CD4-positive, alpha-beta T cell treated with Interleukin-15 for 1 hour (primary cell): ENCODE data around the gene SNX5.
A peak's percentile ranks its signal among the peaks of the same experiment; 100 is the strongest.
"Not testable (repeated sequence)": the region's sequence is repeated elsewhere in the genome, so short reads cannot be mapped to it uniquely, and the experiment has no call there.

Source experiments
- DNase-seq: peaks from one replicate; pipeline ENCODE4 v3.0.0-alpha.2; 2020

SNX5 gene

DNA sequence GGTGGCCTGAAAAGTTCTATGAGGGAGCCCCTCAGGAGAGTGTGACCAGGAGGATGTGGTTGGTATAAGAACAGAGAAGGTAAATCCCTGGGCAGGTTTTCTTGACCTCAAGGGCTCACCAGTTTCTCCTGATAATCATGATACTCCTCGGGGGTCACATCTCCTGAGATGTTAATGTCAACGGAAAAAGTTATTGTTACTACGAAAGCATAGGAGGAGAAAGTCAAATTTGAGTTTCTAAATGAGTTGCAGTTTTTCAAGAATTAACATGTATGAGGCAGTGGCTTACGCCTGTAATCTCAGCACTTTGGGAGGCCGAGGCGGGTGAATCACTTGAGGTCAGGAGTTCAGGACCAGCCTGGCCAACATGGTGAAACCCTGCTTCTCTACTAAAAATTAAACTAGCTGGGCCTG is 23.6 kb upstream of the SNX5 start:
- DNase-seq, result no peak

DNA sequence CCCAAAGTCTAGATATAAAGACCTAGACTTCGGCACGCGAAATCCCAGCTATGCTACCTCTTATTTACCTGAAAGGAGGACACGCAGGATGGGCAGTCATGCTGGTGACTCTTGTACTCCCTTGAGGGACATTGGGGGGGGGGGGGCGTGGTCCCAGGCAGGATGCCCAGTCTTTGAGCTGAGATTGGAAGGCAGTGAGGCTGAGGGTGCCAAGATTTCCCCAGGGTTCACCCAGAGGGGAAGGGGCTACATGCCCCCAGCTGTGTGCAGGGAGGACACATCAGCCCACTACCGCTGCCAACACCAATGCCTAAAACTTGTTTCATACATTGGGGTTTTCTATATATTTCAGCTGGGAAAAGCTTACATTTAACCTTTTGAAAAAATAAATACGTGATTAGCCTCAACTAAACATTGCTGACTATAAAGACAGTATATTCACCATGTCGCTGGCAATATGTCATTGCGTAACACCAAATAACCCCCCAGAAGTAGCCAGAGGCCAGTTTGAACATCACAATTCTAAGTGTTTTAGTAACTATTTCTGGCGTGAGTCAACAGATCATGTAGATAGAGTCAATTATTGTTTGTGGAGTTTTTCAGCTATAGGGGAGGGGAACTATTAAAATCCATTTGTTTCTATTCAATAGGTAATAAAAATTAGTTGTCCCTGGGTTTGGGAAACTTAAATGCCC is 21.8 kb upstream of the SNX5 start:
- no peak for DNase-seq

DNA sequence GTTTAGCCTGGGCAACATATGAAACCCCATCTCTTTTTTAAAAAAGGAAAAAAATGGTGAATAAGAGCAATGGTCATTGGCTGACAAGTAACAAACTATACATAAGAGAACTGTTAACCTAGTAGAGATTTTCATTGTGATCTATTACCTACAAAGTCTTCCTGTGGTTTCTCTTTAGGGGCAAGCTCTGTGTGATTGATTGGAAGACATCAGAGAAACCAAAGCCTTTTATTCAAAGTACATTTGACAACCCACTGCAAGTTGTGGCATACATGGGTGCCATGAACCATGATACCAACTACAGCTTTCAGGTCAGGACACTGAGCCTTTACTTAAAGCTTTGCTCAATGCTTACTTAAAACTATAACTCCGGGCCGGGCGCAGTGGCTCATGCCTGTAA is 19.4 kb upstream of the SNX5 start:
- no peak for DNase-seq

DNA sequence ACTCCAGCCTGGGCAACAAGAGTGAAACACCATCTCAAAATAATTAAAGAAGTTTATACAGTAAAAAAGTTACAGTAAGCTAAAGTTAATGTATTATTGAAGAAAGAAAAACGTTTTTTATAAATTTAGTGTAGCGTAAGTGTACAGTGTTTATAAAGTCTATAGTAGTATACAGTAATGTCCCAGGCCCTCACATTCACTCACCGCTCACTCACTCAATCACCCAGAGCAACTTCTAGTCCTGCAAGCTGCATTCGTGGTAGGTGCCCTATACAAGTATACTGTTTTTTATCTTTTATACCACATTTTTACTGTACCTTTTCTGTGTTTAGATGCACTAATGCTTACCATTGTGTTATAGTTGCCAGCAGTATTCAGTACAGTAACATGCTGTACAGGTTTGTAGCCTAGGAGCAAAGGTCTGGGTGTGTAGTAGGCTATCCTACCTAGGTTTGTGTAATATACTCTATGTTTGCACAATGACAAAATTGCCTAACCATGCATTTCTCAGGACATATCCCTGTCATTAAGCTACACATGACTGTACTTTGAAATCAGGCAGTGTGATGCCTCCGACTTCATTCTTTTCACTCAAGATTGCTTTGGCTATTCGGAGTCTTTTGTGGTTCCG is 16.9 kb upstream of the SNX5 start:
- DNase-seq, result no peak

DNA sequence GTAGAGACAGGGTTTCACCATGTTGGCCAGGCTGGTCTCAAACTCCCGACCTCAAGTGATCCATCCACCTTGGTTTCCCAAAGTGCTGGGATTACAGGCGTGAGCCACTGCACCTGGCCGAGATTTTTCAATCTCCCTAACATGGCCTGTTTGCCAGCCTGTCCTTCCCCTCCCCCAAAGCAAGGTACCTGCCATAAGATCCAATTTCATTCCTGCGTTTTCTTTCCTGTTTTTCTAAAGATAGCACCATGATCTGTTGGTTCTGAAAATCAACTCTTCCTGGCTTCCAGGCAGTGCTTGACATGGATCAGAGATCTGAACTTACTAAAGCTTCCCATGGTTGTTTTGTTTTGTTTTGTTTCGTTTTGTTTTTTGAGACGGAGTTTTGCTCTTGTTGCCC is 7.7 kb upstream of the SNX5 start:
- no peak for DNase-seq

DNA sequence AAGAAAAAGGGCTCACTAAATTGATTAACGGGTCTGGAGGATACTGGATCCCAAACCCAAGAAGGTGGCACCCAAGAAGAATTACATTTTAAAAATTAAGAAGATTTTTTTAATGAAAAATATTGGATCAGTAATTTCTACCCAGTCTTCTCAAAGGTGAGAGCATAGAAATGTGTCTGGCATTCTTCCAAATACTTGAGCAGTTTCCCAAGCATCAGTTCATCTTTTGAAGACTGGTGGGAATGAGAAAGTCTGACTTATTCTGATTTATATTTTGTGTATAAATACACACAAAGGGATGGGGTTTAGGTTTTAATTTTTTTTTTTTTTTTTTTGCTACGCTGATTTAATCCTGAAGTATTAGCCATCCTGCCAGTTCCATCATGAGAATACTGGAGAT is 3.5 kb upstream of the SNX5 start:
- DNase-seq, result no peak

DNA sequence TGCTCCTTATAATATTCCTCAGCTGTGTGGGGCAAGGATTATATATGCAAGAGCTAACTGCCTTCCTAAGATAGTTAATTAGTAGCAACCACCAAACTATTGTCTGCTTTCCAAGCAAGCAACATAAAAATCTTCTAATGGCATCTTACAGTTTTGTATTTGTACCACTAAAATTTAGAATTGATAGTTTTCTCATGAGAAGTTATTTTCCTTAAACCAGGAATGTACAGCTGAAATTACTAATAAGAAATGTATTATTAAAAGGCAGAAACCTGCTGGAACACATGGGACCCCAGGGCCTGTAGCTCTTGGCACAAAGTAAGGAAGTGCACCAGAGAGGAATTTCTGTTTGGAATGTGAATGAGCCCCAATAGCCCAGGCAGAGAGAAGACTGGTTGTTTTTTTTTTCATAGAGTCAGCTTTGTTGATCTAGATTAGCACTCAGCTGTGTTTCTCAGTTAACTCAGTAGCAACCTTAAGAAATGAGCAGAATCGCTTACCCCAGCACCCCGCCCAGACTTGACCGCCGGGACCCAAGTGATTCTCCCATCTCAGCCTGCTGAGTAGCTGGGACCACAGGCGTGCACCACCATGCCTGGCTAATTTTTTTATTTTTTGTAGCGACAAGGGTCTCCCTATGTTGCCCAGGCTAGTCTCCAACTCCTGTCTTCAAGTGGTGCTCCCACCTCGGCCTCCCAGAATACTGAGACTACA is 2.9 kb upstream of the SNX5 start:
- DNase-seq, result no peak

DNA sequence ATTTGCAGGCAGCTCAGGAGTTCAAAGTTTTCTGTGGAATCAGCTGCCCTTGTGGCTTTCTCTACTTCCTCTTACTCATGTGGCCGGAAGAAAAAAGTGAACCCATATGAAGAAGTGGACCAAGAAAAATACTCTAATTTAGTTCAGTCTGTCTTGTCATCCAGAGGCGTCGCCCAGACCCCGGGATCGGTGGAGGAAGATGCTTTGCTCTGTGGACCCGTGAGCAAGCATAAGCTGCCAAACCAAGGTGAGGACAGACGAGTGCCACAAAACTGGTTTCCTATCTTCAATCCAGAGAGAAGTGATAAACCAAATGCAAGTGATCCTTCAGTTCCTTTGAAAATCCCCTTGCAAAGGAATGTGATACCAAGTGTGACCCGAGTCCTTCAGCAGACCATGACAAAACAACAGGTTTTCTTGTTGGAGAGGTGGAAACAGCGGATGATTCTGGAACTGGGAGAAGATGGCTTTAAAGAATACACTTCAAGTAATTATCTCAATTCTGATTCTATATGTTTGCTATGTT is 1.4 kb upstream of the SNX5 start:
- peak; percentile 58 for DNase-seq

DNA sequence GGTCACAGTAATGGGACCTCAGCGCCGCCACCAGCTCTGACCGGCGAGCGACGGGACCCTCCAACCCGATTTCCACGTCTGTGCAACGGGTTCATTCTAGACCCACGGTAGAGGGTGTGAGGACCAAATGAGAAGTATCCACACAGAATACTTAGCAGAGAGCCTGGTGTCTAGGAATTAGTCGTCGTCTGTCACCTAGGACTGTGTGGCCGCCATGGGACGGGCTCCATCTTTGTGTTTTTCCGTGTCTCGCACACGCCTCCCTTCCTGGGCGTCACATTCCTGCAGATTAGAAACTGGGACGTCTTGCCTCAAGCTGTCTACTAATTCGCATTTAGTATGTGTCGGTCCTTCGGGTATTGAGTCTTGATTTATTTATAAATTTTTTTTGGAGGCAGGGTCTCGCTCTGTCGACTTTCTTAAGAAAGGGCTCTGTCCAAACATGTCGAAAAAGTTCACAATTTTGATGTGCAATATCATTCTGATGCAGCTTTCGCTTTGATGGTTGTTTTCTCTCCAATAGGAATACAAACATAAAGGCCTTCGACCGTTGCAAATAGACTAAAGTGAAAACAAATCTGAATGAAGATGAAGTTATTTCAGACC is 787 bp upstream of the SNX5 start:
- peak; percentile 21 for DNase-seq

DNA sequence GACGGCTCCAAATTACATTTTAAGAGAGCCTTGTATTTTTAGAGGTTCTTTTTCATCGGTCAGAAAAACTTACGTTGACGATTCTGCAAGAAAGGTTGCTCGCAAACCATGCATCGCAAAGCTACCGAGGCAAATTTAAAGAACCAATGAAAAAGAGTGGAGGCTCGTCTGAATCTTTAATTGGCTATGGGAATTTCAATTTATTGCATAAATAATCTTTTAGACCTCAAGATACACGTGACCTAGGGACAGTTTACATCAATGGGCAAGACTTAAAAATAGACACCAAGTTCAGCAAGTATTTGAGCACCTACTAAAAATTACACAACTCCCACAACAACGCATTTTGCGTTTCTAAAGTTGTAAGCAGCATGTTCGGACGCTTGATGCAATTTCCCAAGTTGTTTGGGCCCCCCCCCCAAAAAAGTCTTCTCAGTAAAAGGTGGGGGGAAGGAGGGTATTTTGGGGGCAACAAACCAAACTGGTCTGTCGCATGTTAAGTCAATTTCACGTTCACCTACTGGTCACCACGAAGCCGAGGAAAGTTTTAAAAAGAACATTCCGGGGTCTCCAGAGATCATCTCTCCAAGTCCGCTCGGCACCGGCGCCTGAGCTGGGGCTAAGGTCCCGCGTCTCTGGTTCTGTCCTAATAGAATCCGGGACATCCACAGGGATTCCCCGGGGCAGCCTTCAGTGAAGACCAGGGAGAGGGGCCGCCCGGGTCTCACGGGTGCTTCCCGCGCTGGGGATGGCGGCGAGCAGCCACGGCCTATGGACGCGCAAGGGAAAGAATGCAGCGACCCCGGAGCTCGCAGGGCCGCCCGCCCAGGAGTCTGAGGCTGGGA is 851 bp downstream of the SNX5 start:
- DNase-seq, result no peak

DNA sequence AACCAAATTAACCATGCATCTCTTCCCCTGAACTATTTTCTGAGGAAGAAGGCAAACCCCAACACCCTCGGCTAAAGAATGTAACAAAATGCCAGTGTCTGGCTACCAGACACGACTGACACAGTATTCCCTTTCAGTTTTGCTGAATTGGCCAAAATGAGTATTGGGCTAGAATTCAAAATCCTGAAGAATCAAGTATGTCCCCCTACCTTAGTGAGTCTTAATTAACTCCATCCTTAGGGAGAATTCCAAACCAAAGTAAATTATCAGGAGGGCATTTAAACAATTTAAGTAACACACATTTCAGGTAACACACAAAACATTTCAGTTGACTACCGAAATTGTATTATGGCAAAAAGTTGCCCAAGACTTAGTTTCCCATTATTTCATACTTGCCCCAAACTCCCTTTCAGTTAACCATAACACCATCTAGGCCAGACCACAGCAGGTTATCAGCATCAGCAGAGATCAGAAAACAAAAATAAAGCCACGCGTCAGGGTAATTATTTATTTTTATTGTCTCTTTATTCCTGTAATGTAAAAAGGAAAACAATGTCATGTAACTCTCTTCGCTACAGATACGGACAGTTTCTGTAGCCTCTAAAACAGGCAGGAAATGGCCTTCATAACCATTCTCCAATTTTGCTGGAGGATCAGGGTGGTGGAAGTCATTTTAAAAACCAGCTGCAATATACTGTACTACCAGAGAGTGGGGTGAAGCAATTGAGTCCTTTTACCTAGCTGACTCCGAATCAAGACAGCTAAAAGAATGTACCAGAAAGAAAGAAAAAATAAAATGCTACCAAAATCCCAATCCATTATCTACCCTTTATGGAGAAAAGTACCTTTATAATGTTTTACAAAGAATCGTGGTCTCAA is 1.9 kb downstream of the SNX5 start:
- no peak for DNase-seq

DNA sequence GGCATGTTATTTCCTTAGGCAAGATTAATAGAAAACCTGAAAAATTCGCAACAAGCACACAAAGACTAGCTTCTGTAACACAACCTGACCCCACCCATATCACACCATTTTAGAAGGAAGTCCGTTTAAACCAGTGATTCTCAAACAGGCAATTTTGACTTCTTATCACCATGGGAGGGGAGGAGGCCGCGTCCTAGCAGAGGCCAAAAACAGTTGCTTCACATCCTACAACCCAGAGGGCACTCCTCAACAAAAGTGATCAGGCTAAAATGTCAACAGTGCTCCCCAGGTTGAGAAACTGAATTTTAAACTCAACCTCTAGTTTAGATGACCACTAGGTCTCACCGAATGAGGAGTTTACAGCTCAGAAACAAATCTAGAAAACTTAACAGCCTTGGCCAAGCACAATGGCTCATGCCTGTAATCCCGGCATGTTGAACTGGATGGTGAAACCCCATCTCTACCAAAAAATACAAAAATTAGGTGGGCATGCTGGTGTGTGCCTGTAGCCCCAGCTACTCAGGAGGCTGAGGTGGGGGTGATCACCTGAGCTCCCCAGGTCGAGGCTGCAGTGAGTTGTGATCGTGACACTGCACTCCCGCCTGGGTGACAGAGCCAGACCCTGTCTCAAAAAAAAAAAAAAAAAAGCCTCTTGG is 3.4 kb downstream of the SNX5 start:
- peak; percentile 38 for DNase-seq

DNA sequence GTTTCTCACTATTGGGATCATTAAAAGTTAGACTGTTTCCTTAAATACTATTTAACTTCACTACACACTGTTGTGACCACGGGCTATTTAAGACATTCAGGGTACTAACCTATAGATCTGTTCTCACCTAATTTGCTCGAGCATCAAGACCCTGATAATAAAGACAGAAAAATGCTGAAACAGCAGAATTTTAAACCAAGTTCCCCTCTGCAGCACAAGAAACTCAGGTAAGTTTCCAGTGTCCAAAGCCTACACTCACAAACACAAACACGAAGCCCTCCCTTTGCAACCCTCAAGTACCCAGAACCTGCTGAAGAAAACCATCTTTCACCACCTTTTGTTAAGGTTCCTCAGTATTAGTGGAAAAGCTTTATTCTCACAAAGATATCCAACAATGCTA is 4.0 kb downstream of the SNX5 start:
- no peak for DNase-seq

DNA sequence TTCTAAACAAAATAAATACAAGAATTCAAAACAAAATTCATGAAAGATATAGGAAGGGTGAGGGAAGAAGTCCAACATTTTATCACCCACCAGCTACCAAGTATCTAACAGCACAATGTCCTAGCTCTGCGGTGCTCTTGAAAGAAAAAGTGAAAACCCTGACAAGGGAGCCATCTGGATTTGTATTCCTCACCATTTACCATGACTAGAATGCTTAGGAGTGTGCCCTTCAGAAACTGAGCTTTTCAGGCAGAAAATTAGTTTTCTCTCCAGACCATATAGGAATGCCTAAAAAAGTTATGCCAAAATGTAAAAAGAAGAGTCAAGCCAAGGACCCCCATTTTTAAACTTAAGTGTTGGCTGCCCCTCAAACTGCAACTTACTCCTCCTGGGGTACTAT is 4.5 kb downstream of the SNX5 start:
- DNase-seq, result no peak

DNA sequence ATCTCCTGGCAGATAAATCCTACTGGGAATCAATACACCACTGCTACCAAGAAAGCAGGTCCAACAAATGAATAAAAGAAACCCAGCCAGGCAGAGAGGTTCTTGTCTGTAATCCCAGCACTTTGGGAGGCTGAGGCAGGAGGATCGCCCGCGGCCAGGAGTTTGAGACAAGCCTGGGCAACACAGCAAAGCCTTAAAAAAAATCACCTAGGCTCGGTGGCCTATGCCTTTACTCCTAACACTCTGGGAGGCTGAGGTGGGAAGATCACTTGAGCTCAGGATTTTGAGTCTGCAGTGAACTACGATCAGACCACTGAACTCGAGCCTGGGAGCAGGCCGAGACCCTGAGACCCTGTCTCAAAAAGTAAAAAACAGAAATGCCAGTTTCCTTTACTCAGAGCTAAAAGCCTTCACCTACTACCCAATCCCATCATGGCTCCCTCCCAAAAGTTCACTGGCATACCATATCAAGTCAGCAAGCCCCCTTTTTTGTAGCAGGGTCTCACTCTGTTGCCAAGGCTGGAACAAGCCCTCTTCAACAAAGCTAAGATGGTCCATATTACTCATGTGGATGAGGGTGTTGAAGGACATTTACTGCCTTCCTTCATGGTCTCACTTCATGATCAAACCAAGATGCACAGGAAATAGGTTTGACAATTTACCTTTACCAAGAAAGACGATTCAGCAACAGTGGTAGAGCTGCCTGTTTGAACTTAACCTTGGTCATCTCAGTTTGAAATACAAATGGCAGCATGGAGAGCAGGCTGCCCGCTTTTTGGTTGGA is 5.3 kb downstream of the SNX5 start:
- no peak for DNase-seq

DNA sequence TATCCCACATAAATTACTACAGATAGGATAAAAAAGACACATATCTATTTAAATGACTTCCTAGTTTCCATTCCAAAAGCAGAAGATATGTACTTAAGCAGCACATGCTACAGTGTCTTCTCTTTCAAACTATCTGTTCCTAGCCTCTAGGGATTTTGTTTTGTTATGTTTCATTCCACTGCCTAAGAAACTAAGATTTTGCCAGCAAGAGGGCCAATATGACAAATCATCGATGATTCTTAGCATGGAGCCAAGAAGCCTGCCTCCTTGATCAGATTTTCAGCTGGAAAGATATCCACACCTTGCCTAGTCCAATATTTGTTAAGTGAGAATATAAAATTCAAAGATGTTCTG is 7.0 kb downstream of the SNX5 start:
- no peak for DNase-seq

DNA sequence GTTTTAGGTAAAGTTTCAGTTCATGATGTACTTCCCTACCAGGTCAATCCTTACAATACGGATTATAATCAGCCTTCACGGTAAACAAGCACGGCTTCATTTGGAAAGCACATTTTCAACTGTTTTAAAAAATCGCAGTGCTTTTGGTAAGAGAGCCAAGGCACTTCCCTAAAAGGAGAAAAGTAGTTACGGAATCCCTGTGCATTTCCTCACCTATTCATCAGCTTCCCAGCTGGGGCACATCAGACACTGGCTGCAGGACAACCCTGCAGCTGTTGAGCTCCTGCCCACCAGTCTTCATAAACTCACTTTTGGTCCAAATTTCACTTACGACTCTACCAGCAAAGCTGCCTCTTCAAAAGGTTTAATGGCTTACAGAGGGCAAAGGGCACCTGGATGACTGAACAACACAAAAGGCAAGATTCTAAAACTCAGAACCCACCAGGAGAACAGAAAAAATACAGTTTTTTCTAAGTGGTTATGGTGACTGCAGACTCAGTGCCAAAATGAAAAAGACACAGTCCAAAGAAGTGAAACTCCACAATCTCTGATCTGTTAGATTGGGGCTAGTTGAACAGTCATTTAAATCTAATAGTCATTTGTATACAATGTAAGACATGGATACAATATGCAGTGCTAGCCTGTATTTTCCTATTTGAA is 7.5 kb downstream of the SNX5 start:
- DNase-seq, result no peak

DNA sequence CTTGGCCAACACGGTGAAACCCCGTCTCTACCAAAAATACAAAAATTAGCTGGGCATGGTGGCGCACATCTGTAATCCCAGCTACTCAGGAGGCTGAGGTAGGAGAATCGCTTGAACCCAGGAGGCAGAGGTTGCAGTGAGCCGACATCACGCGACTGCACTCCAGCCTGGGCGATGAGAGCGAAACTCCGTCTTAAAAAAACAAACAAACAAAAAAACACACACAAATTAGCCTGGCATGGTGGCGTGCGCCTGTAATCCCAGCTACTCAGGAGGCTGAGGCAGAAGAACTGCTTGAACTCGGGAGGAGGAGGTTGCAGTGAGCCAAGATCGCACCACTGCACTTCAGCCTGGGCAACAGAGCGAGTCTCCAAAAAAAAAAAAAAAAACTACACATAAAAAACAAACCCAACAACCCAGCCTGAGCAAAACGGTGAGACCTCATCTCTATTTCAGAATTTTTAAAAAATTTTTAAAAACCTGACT is 8.2 kb downstream of the SNX5 start:
- not testable (repeated sequence) for DNase-seq

DNA sequence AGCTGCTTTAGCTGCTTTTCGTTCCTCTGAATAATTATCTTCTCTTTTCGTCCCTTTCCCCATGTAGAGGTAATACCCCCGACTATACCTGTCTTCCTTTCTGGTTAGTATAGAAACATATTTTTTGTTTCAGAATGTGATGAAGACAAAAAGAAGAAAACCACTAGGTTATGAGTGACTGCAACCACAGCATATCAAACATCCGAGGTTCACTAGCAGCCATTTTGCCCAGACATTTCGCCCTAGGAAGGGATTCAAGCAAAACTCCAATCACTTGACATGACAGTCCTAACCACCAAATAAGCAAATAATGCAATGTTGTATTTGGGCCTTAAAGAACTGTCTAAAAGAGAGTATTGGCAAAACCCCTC is 9.4 kb downstream of the SNX5 start:
- no peak for DNase-seq
